GDM1 (cell line): ENCODE measurements around the gene CNKSR2.

Experiments
- DNase-seq: peaks from one replicate; lab custom pipeline; 2025; lab: John Stamatoyannopoulos, UW

Gene CNKSR2

DNA sequence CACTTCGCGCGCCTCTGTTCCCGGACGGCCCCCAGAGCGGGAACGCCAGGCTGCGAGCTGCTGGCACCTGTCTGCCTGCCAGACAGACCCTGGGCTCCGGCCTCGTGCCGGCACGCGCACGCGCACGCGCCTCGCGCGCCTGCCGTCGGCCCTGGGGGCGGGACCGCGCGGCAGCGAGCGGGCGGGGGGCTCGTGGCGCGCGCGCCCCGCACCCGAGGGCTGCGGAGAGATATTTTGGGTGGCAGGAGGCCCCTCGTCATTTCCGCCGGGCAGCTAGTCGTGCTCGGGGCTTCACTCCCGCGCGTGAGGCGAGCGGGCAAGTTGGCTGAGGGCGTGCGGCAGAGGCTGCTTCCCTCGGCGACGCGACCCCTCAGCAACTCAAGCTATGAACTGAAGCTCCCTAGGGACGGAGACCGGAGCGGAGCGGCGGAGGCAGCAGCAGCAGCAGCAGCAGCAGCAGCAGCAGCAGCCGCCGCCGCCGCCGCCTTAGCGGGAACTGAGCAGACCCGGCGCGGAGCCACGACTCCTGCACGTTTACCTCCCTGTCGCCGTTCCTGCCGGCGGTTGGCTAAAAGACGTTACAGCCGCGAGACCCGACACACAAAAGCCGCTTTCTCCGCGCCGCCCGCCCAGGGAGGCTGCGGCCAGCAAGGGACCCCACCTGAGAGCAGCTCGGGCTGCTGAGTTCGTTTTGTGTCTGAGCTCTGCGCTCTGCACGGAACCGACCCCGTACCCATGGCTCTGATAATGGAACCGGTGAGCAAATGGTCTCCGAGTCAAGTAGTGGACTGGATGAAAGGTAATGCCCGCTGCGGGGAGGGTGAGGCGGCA is at the start of gene CNKSR2:
CNKSR2 (plus strand) TSS at position 256 of the 831 bp plus-strand sequence; CDS start at position 736, 480 bp downstream.
- peak; percentile 65 for DNase-seq

DNA sequence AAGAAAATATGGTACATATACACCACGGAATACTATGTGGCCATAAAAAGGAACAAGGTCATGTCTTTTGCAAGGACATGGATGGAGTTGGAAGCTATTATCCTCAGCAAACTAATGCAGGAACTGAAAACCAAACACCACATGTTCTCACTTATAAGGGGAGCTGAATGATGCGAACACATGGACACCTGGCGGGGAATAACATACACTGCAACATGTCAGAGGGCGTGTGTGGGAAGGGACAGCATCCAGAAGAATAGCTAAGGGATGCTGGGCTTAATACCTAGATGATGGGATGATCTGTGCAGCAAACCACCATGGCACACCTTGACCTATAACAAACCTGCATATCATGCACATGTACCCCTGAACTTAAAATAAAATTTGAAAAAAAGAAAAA is 19.5 kb upstream of the CNKSR2 start:
- no peak for DNase-seq

GRCh38 chrX:21355831-21356230 is 18.4 kb upstream of the CNKSR2 start:
- DNase-seq, result no peak

DNA sequence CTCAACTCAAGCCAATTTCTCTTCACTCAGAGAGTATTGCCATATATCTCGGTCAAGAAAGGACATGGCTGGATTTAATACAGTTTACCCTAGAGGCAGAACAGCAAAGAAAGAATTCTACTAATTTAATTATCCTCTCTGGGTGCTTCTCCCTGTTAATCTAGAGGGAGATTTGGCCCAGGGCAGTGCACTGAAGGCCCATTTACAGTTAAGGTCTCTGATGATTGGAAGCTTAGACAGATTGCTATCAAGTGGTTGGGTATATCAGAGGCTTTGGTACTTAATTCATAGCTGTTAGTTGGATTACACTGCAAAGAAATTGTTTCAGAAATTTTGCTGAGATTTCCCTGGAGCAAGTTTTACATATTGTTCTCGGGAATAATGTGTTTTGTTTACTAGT is 4.6 kb upstream of the CNKSR2 start:
- no peak for DNase-seq

- DNase-seq, result no peak
Measured at GRCh38 chrX:21373001-21373400, 1.2 kb upstream of the CNKSR2 start.

GRCh38 chrX:21373637-21374162 is 518 bp upstream of the CNKSR2 start:
- peak; percentile 29 for DNase-seq

- no peak for DNase-seq
Measured at GRCh38 chrX:21374994-21375707, 933 bp downstream of the CNKSR2 start.

DNA sequence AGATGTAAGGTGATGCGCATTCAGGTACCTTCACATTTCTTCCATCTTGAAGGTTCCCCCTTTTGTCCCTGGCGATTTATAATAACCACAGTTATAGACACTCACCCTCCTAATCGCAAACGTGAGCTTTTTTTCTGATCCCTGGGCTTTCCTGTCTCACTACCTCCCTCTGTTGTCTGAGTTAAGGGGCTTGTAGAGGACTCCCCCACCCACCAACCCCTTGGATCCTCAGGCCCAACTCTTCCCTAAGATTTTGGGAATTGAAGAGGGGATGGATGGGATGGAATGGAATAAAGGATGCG is 1.4 kb downstream of the CNKSR2 start:
- no peak for DNase-seq

DNA sequence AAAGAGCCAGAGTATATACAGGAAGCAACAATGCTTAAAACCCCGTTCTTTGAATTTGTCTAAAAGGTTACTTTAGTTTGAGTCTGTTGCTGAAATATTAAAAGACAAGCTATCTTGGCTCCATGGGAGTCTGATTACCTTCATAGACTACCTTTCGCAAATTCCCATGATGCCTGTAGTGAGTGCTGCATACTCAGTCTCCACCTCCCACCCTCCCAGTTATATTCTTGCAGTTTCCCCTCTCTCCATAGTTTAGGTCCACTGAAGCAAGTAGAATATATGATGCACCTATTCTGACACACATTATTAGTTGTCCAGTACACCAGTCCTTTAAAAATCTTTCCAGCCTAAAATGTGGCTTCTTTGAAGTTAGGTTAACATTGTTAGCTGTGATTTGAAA is 2.4 kb downstream of the CNKSR2 start:
- DNase-seq, result no peak

- DNase-seq, result no peak
Measured at GRCh38 chrX:21379991-21380390, 5.8 kb downstream of the CNKSR2 start.

DNA sequence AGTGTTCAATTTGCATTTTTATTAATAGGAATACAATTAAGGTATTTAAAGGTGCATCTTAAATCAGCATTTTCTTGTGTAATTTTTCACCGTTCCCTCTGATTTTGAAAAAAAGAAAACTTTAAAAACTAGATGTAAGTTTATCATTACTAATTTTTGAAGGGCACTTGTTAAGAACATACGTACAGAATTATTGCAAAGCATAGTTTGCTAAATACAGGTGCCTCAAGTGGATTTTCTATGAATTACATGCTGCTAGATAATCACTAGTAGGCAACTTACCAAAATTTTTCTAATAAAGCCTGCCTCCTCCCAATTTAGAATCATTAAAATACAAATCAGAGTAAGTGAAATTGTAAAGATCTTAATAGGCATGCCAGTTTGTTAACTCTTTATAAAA is 8.5 kb downstream of the CNKSR2 start:
- DNase-seq, result no peak

DNA sequence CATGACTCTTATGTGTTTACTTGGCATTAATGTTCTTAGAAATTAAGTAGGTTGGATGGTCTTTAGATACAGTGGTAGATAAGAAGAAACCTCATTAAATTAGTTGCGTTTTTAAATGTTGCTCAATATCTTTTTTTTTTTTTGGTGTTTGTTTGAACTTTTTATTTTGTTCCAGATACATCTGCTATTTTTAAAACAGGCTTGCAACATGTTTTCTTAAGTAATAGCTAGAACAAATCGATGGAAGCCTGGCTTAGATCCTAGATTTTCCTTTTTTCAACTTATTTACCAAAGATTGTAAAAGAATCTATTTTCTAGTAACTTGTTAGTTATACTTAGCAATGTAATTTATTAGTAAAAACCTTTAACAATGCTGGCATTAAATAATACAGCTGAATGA is 9.3 kb downstream of the CNKSR2 start:
- DNase-seq, result no peak

DNA sequence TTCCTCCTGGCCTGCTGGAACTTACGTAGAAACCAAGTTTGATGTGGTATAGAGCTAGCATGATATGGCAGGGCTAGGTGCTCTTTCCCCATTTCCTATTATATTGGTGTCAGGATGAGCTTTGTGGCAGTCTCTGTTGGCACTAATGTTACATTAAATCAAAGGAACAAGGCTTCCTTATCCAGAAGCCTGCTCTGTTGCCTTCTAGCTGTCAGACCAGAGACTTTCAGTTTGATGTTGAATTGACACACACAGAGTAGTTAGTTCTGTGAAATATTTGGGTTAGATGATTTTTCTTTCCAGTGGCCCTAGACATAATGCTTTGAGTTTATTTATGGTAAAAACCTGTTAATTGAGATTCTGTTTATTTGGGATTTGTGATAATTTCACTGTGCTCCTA is 10.0 kb downstream of the CNKSR2 start:
- no peak for DNase-seq

DNA sequence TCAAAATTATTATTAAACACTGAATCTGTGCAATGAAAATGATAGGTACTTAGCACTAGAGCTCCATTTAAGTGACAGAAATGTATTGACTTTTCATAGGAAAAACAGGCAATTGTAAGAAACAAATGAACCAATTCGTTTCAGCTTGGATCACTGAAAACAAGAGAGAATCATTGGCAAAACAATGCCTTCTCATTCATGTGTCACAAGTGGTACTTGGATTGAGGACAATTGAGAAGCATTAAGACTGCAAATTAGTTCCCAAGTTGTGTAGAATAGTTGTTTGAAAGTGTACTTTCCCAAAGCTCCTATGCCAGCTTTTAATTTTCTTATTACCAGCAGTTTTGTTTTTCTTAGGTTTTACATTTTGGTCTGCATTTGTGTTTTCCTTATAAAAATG is 20.6 kb downstream of the CNKSR2 start:
- DNase-seq, result no peak

DNA sequence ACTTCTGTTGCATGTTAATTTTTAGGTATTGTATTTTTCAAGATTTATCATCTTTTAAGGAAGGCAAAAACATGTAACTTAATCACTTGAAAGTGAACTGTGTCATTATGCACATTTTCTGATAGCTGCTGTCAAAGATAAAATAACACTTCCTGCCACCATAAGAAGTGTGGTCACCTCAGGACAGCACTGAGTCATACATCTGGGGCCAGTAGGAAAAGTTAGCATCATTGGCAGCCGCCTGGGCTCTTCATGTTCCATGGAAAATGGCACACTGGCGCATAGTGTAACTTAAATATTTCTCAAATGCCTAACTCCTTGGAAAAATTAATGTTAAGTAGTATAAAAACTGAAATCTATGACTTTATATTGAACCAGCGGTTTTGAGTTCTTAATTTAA is 24.2 kb downstream of the CNKSR2 start:
- DNase-seq, result no peak

DNA sequence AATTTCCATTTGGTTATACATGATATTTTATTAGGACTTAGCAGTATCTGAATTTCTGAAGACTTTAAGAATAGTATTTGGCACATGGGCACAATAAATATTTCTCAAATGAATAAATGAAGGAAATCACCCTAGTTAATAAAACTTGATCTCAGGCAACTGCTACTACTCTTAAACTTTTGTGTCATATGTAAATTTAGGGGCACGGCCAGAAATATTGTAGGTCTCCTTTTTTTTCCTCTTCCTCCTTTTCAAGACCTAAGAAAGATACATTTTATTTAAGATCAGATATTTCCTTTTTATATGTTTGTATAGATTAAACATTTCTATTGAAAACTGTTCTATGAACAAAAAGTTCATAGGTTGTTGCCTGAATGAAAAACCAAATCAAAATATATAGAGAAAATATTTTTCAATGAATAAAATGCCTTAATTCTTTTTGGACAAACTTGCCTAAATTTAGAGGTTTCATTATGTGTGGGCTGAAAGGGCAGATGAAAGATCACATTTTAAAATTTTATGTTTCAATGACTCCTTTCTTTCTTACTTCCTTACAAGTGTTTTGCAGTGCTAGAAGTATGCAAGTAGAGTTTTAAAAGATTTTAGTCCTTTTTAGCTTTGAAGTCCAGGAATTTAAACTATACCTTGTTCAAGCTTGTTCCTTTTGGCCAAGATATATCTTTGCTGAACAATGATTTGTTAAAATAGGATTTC is 26.3 kb downstream of the CNKSR2 start:
- no peak for DNase-seq

- DNase-seq, result no peak
Measured at GRCh38 chrX:21408307-21408706, 34.1 kb downstream of the CNKSR2 start.

GRCh38 chrX:21408788-21409187 is 34.6 kb downstream of the CNKSR2 start:
- DNase-seq, result no peak

DNA sequence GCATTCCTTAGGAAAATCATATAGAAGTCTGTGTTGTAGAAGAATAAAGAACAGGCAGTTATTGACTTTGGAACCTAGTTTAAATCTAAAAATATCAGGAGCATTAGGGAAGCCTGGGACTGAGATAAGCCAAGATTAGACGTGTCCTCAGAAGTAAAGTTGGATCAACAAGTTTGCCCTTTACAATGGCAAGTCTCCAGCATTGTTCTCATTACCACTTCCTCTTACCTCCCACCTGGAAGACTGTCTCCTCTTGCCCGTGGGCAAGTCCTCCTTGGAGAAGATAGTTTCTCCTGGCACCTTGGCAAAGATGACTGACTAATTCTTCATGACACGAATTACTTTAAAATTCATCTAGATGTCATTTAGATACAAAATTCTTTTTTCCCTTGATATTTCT is 37.8 kb downstream of the CNKSR2 start:
- no peak for DNase-seq

- DNase-seq, result no peak
Measured at GRCh38 chrX:21412883-21413282, 38.7 kb downstream of the CNKSR2 start.

GRCh38 chrX:21427086-21427485 is 52.9 kb downstream of the CNKSR2 start:
- DNase-seq, result no peak

DNA sequence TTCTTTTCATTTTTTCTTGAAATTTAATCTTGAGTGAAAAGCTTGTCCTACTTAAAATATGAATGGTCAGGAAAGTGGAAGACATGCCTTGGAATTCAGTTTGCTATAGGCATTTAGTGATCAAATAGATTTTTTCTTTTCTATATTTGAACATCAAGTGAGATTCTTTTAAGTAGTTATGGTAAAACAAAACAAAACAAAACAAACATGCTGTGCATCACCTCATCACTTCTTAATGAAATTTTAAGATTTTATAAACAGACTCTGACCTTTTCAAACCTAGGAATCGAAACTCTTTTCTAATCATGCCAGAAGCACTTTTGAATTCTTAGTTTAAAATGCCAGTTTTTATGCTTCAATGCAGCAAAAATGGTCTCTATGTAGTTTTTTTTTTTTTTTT is 62.8 kb downstream of the CNKSR2 start:
- DNase-seq, result no peak

DNA sequence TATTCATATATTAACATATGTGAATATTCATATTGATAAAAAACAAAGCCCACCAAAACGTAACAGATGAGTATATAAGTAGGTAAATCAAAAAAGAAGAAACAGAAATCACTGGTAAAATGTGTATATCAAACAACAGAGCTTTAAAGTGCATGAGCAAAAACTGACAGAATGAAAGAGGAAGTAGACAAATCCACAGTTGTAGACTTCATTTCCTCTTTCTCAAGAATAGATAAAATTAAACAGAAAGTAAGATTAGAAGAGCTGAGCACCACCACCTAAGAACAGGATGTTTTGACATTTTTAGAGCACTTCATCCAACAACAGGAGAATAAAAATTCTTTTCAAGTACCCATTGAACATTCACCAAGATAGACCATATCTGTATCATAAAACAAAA is 64.6 kb downstream of the CNKSR2 start:
- DNase-seq, result peak; percentile 7
